H1 (cell line): ENCODE measurements around the gene HABP4. TPM values are rescaled to one million over a fixed set of nuclear protein-coding genes. Genes with fewer than 3 reads are reported as not detected.

Source experiments
- CTCF ChIA-PET: fragments of 300-600 bp; sonication (Branson Sonifier 250); formaldehyde crosslinking; loops from one replicate; lab custom pipeline; 2021; ENCODE audit not compliant: partially characterized antibody; lab: Charles Lee
- POLR2A ChIA-PET: fragments of 300-600 bp; sonication (Branson Sonifier 250); formaldehyde crosslinking; loops from one replicate; lab custom pipeline; 2021; ENCODE audit warnings: inconsistent platforms; ENCODE audit not compliant: partially characterized antibody; lab: Charles Lee
- DNase-seq, 2 experiments: peaks; one replicate each; pipeline versions ENCODE4 v3.0.0 to v3.0.0-alpha.2; 2010 to 2022; ENCODE audit warnings: low spot score in 2 of 2, low read depth in 1 of 2, mixed read lengths in 1 of 2
- FAIRE-seq: peaks from 2 replicates; lab custom pipeline; 2011; peaks lifted over from hg19 to GRCh38; lab: Jason Lieb, UNC
- H2AFZ ChIP-seq: 2 replicates; pipeline ENCODE4 v1.8.1; 2012; ENCODE audit warnings: low read length, inconsistent platforms
- H2AK5ac ChIP-seq: 2 replicates; pipeline ENCODE4 v1.6.1; 2013; ENCODE audit warnings: low read depth, low read length
- H2BK120ac ChIP-seq: replicated peaks from 2 replicates; pipeline ENCODE3; 2013; ENCODE audit warnings: low read depth, low read length, inconsistent platforms
- H2BK12ac ChIP-seq: 2 replicates; pipeline ENCODE4 v1.6.1; 2013; ENCODE audit warnings: low read depth, low read length
- H2BK15ac ChIP-seq: 2 replicates; pipeline ENCODE4 v1.6.1; 2013; ENCODE audit warnings: low read length
- H2BK20ac ChIP-seq: 2 replicates; pipeline ENCODE4 v1.6.1; 2013; ENCODE audit warnings: low read length
- H2BK5ac ChIP-seq: 2 replicates; pipeline ENCODE4 v1.6.1; 2013; ENCODE audit warnings: low read depth, low read length
- H3K14ac ChIP-seq: 2 replicates; pipeline ENCODE4 v1.6.1; 2013; ENCODE audit warnings: inconsistent platforms; ENCODE audit not compliant: insufficient read length
- H3K18ac ChIP-seq: 2 replicates; pipeline ENCODE4 v1.6.1; 2013; ENCODE audit warnings: low read length; ENCODE audit errors: extremely low read depth
- H3K23ac ChIP-seq: 2 replicates; pipeline ENCODE4 v1.6.1; 2013; ENCODE audit warnings: inconsistent platforms; ENCODE audit not compliant: insufficient read length
- H3K23me2 ChIP-seq: 2 replicates; pipeline ENCODE4 v1.6.1; 2013; ENCODE audit warnings: low read depth, low read length
- H3K27ac ChIP-seq: 2 replicates; pipeline ENCODE4 v1.6.1; 2011; ENCODE audit warnings: low read depth, low read length, inconsistent platforms
- H3K27me3 ChIP-seq, 4 experiments: replicated peaks in 1 of 4; 1 replicate in 1 of 4; 2 replicates in 3 of 4; pipeline versions ENCODE4 v1.6.1 to v1.8.1; 2011 to 2013; ENCODE audit warnings: low read length in 3 of 4, mild to moderate bottlenecking in 3 of 4, inconsistent platforms in 2 of 4, mixed read lengths in 2 of 4, moderate library complexity in 1 of 4; ENCODE audit not compliant: control insufficient read depth in 3 of 4, insufficient read depth in 3 of 4; ENCODE audit errors: extremely low read depth in 1 of 4
- H3K36me3 ChIP-seq, 4 experiments: 2 replicates each; pipeline versions ENCODE4 v1.6.1 to v1.8.1; 2011 to 2013; ENCODE audit warnings: mild to moderate bottlenecking in 4 of 4, low read length in 3 of 4, moderate library complexity in 2 of 4, control low read depth in 1 of 4, inconsistent platforms in 1 of 4; ENCODE audit not compliant: insufficient read depth in 4 of 4, control insufficient read depth in 2 of 4
- H3K4ac ChIP-seq: replicated peaks from 2 replicates; pipeline ENCODE3; 2013; ENCODE audit warnings: low read length, low read depth, mixed read lengths, inconsistent platforms; ENCODE audit not compliant: insufficient read length
- H3K4me1 ChIP-seq, 4 experiments: replicated peaks in 1 of 4; 1 replicate in 1 of 4; 2 replicates in 3 of 4; pipeline versions ENCODE4 v1.6.1 to v1.8.1; 2011 to 2013; ENCODE audit warnings: low read length in 3 of 4, inconsistent platforms in 2 of 4, mixed read lengths in 1 of 4; ENCODE audit not compliant: insufficient read depth in 4 of 4, control insufficient read depth in 3 of 4
- H3K4me2 ChIP-seq, 2 experiments: 2 replicates each; pipeline versions ENCODE4 v1.6.1 to v1.8.1; 2011 to 2013; ENCODE audit warnings: low read depth in 2 of 2, low read length in 2 of 2, control low read depth in 1 of 2, inconsistent platforms in 1 of 2, mild to moderate bottlenecking in 1 of 2; ENCODE audit not compliant: insufficient read depth in 1 of 2
- H3K4me3 ChIP-seq, 4 experiments: fragments of 200-600, 300-600 bp in 1 of 4; sonication (generic), shearing (Covaris generic), sonication (Bioruptor Twin) in 1 of 4; 2 replicates each; pipeline versions ENCODE4 v1.5.1 to v1.8.1; 2011 to 2016; ENCODE audit warnings: low read length in 4 of 4, low read depth in 3 of 4, control low read depth in 2 of 4, inconsistent platforms in 2 of 4, mild to moderate bottlenecking in 2 of 4, mixed read lengths in 1 of 4, moderate library complexity in 1 of 4; ENCODE audit not compliant: insufficient read depth in 2 of 4; ENCODE audit errors: extremely low read depth in 1 of 4
- H3K56ac ChIP-seq: replicated peaks from 2 replicates; pipeline ENCODE3; 2013; ENCODE audit warnings: low read depth, mild to moderate bottlenecking, mixed read lengths, low read length, inconsistent platforms; ENCODE audit not compliant: insufficient read length
- H3K79me1 ChIP-seq: 2 replicates; pipeline ENCODE4 v1.6.1; 2013; ENCODE audit warnings: low read depth, low read length, control low read depth
- H3K79me2 ChIP-seq, 2 experiments: 2 replicates each; pipeline versions ENCODE4 v1.6.1 to v1.8.1; 2012 to 2013; ENCODE audit warnings: low read length in 2 of 2, mild to moderate bottlenecking in 2 of 2, inconsistent platforms in 1 of 2; ENCODE audit not compliant: insufficient read depth in 2 of 2, control insufficient read depth in 1 of 2
- H3K9ac ChIP-seq, 4 experiments: replicated peaks in 1 of 4; 1 replicate in 1 of 4; 2 replicates in 3 of 4; pipeline versions ENCODE4 v1.6.1 to v1.8.1; 2011 to 2013; ENCODE audit warnings: low read depth in 3 of 4, low read length in 3 of 4, control low read depth in 2 of 4, mild to moderate bottlenecking in 2 of 4, moderate library complexity in 2 of 4, inconsistent platforms in 1 of 4; ENCODE audit errors: extremely low read depth in 1 of 4
- H3K9me3 ChIP-seq, 2 experiments: 2 replicates each; pipeline versions ENCODE4 v1.6.1 to v1.8.1; 2012 to 2013; ENCODE audit warnings: mild to moderate bottlenecking in 2 of 2, moderate library complexity in 2 of 2, control low read depth in 1 of 2, inconsistent platforms in 1 of 2, low read depth in 1 of 2, low read length in 1 of 2, mixed read lengths in 1 of 2; ENCODE audit not compliant: insufficient read depth in 2 of 2
- H4K20me1 ChIP-seq, 2 experiments: replicated peaks in 1 of 2; 2 replicates each; pipeline versions ENCODE3 to v1.8.1; 2011 to 2013; ENCODE audit warnings: inconsistent platforms in 2 of 2, low read length in 2 of 2, mild to moderate bottlenecking in 1 of 2; ENCODE audit not compliant: insufficient read depth in 2 of 2, control insufficient read depth in 1 of 2
- H4K5ac ChIP-seq: 2 replicates; pipeline ENCODE4 v1.6.1; 2013; ENCODE audit warnings: low read length, low read depth, mixed read lengths, inconsistent platforms; ENCODE audit not compliant: insufficient read length
- H4K8ac ChIP-seq: 2 replicates; pipeline ENCODE4 v1.8.0; 2013; ENCODE audit warnings: mild to moderate bottlenecking, moderate library complexity, low read length, inconsistent platforms; ENCODE audit not compliant: insufficient read depth; ENCODE audit errors: extremely low read depth
- H4K91ac ChIP-seq: replicated peaks from 2 replicates; pipeline ENCODE3; 2013; ENCODE audit warnings: low read length, mixed read lengths, inconsistent platforms; ENCODE audit not compliant: insufficient read length
- CTCF ChIP-seq, 3 experiments: IDR thresholded peaks; 1 replicate in 2 of 3; 2 replicates in 1 of 3; pipeline versions ENCODE4 v1.5.1 to v1.6.1; 2011; ENCODE audit warnings: low read length in 3 of 3, mild to moderate bottlenecking in 3 of 3, inconsistent platforms in 2 of 3, low read depth in 1 of 3, moderate library complexity in 1 of 3; ENCODE audit not compliant: insufficient read depth in 1 of 3; ENCODE audit errors: control extremely low read depth in 1 of 3
- KDM4A ChIP-seq: IDR thresholded peaks from one replicate; pipeline ENCODE4 v1.7.1; 2012; ENCODE audit warnings: low read depth, mild to moderate bottlenecking, moderate library complexity, low read length, inconsistent platforms; ENCODE audit not compliant: severe bottlenecking
- RFX5 ChIP-seq: IDR thresholded peaks from 2 replicates; pipeline ENCODE4 v1.6.1; 2011; ENCODE audit warnings: low read depth, low read length, improper control_type of control experiment, borderline replicate concordance
- SIX5 ChIP-seq: IDR thresholded peaks from 2 replicates; pipeline ENCODE4 v1.6.1; 2011; ENCODE audit warnings: mild to moderate bottlenecking, low read depth, low read length
- WGBS, 2 experiments: shearing (Covaris generic) in 1 of 2; methylation state at CpG; one replicate each; pipeline versions ENCODE4 v1.1.6 to v1.1.7; 2013 to 2015; ENCODE audit warnings: low lambda C conversion rate in 2 of 2, mixed read lengths in 2 of 2, inconsistent platforms in 1 of 2, low coverage in 1 of 2, missing lambda C conversion rate in 1 of 2; ENCODE audit not compliant: insufficient replicate concordance in 2 of 2, insufficient coverage in 1 of 2, insufficient read length in 1 of 2; ENCODE audit errors: extremely low coverage in 1 of 2, missing lambda C conversion rate in 1 of 2; 5-methylcytosine and 5-hydroxymethylcytosine counted together
- polyA plus RNA-seq, 7 experiments: library from polyadenylated mRNA; depleted of rRNA in 3 of 7; stranded (reverse) in 5 of 7; unstranded in 2 of 7; fragments of >200 nt in 5 of 7; fragments of 200-250 nt in 2 of 7; gene quantifications; 1 replicate in 5 of 7; 2 replicates in 1 of 7; 4 replicates in 1 of 7; pipeline versions ENCODE4 v1.2.1 to v1.2.3, GENCODE V29; 2011 to 2013; ENCODE audit warnings: missing spikeins in 2 of 7, mixed read lengths in 2 of 7
- total RNA-seq: library from RNA; stranded (reverse); fragmentation: NEBNext Ultra II Directional; extraction: Animal tissue kit (Norgen Biotek cat#: 25700); gene quantifications from 2 replicates; pipeline ENCODE4 v1.2.1, GENCODE V29; 2021

HABP4 gene
- total and polyA plus RNA-seq, 2 of the 8 experiments (the other 6 are each of a cell fraction or from before 2014, with no cell fraction given) = 3.3 to 11.2 TPM

DNA sequence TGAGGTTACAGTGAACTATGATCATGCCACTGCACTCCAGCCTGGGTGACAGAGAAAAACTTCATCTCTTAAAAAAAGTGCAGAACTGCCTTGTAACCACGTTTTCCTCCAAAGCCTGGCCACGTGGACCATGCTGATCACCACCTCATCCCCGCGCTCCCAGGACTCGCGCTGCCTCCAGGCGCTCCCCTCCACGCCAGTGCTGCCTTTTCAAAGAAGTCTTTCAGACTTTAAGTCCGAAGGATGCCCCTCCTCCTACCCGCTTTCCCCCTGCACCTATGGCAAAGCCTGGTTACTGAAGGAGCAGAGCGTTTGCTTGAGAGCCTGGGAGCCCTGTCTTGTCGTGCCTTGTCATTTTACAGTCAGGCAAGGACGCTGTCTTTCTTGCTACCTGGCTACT lies 43.8 kb downstream of the HABP4 start:
- WGBS, 2 experiments = 87% methylated on average over 13 of the region's 13 CpGs; no CpG with 5 or more reads in 1 of the 2 experiments
- Histone ChIP-seq H2BK5ac (no peak overlapping the region), H3K27me3 (no peaks in the 10 kb centered on the region), H3K14ac (no peak overlapping the region), H3K79me2 (no peaks in the 10 kb centered on the region), H4K91ac (no peak overlapping the region), H3K18ac (no peak overlapping the region), H3K9me3 (no peaks in the 10 kb centered on the region), H2AK5ac (no peak overlapping the region), H3K4me1 (peaks cover 0 to 4% (median 0%) of the 10 kb centered on the region in 4 experiments; a peak in 2 of 7 replicates), H3K9ac (no peak overlapping the region), H3K4me2 (no peak overlapping the region), H2AFZ (no peak overlapping the region), H4K8ac (no peak overlapping the region), H2BK15ac (no peak overlapping the region), H2BK20ac (no peak overlapping the region), H3K79me1 (no peaks in the 10 kb centered on the region; the same call in 1 of the 2 replicates), H3K4me3 (no peak overlapping the region), H4K5ac (no peak overlapping the region), H3K56ac (no peak overlapping the region), H3K4ac (no peak overlapping the region), H3K27ac (no peak overlapping the region), H3K23me2 (no peaks in the 10 kb centered on the region), H2BK12ac (no peak overlapping the region), H3K23ac (no peak overlapping the region), H3K36me3 (peaks cover 0 to 11% (median 6%) of the 10 kb centered on the region in 4 experiments; a peak in 4 of 8 replicates), H2BK120ac (no peak overlapping the region), H4K20me1 (peaks cover 0 to 3% of the 10 kb centered on the region in 2 experiments)
- TF ChIP-seq KDM4A (no peak), RFX5 (no peak), SIX5 (no peak), CTCF (IDR thresholded peaks at IDR 0.05; ENCODE audit: control extremely low read depth in 1 of 3, insufficient read depth in 1 of 3, low read depth in 1 of 3, low read length in 3 of 3) (no peak)
- FAIRE-seq (no peak), DNase-seq (no peak)
- ChIA-PET CTCF (interaction anchor here (0.6 kb wide), 1 partner anchor 121 kb away, joined by 4 read pairs; no protein-coding TSS in a partner anchor), POLR2A (interaction anchor here (1.7 to 2.1 kb wide), 2 partner anchors 11 to 127 kb away, joined by 3 to 6 read pairs; no protein-coding TSS in a partner anchor)
